HG03045 (cell line): ENCODE measurements around the gene RBM14.
"Not testable (repeated sequence)": the region's sequence is repeated elsewhere in the genome, so short reads cannot be mapped to it uniquely, and the experiment has no call there.

Source experiments
- ATAC-seq: cut with Tn5 transposase; IDR thresholded peaks from one replicate; pipeline ENCODE4 v1.9.1; 2021; ENCODE audit warnings: mild to moderate bottlenecking, moderate library complexity; ENCODE audit not compliant: unreplicated experiment

RBM14 gene

GRCh38 chr11:66616379-66617154 is at the start of gene RBM14:
RBM14 (plus strand) TSS chr11:66616630; CDS start chr11:66616721, 91 bp downstream.
- peak; percentile 94 for ATAC-seq

GRCh38 chr11:66567787-66568123 is 48.7 kb upstream of the RBM14 start:
- no peak for ATAC-seq

- peak; percentile 63 for ATAC-seq
These were observed 48.1 kb upstream of the RBM14 start, which contains the start of gene CTSF for GRCh38 chr11:66568124-66568916. CTSF (minus strand) TSS chr11:66568606; CDS start chr11:66568486, 120 bp downstream.

- ATAC-seq: no peak
These were observed 47.4 kb upstream of the RBM14 start for GRCh38 chr11:66569076-66569475.

GRCh38 chr11:66570079-66570849 is 46.2 kb upstream of the RBM14 start:
- ATAC-seq: no peak

GRCh38 chr11:66570850-66571180 is 45.6 kb upstream of the RBM14 start:
- ATAC-seq: no peak

- no peak for ATAC-seq
These were observed 37.3 kb upstream of the RBM14 start for GRCh38 chr11:66579017-66579606.

- no peak for ATAC-seq
These were observed 35.6 kb upstream of the RBM14 start for GRCh38 chr11:66580803-66581202.

- ATAC-seq: no peak
These were observed 35.2 kb upstream of the RBM14 start for GRCh38 chr11:66581261-66581660.

GRCh38 chr11:66582565-66583147 is 33.8 kb upstream of the RBM14 start:
- ATAC-seq: not testable (repeated sequence)

GRCh38 chr11:66585447-66585846 is 31.0 kb upstream of the RBM14 start:
- not testable (repeated sequence) for ATAC-seq

- no peak for ATAC-seq
These were observed 30.3 kb upstream of the RBM14 start for GRCh38 chr11:66586136-66586535.

GRCh38 chr11:66589315-66589714 is 27.1 kb upstream of the RBM14 start:
- not testable (repeated sequence) for ATAC-seq

- no peak for ATAC-seq
These were observed 26.3 kb upstream of the RBM14 start for GRCh38 chr11:66589996-66590675.

- ATAC-seq: no peak
These were observed 25.3 kb upstream of the RBM14 start for GRCh38 chr11:66591175-66591574.

- ATAC-seq: peak; percentile 77
These were observed 23.8 kb upstream of the RBM14 start, which contains the start of the genes CCDC87 and CCS for GRCh38 chr11:66592457-66593302. CCDC87 (minus strand) TSS chr11:66593063; CDS start chr11:66593015, 48 bp downstream. CCS (plus strand) TSS chr11:66593185; CDS start chr11:66593262, 77 bp downstream.

GRCh38 chr11:66593303-66593635 is 23.2 kb upstream of the RBM14 start:
- peak; percentile 5 for ATAC-seq

GRCh38 chr11:66593650-66594049 is 22.8 kb upstream of the RBM14 start:
- ATAC-seq: no peak
